K562 (cell line): ENCODE measurements around the gene SLC24A3. TPM values are rescaled to one million over a fixed set of nuclear protein-coding genes. Genes with fewer than 3 reads are reported as not detected.

Experiments used
- ATAC-seq: fragments of 200-7000 bp; cut with Tn5 transposase; 3 replicates; pipeline ENCODE4 v1.9.1; 2020; ENCODE audit warnings: moderate library complexity
- BruUV-seq: library from RNA; stranded (reverse); fragments of 400-500 nt; replicated peaks from 2 replicates; lab custom pipeline; 2021; lab: Mats Ljungman, UMichigan
- CTCF ChIA-PET: fragments of 300-600 bp; formaldehyde crosslinking; extraction: SDS; loops from one replicate; lab custom pipeline; 2021; ENCODE audit warnings: low intra/inter-chr PET ratio; lab: Yijun Ruan, JAX
- POLR2A ChIA-PET: fragments of 300-600, 350-650 bp; sonication (Branson Sonifier 250); formaldehyde crosslinking; extraction: SDS; loops from one replicate; lab custom pipeline; 2021; ENCODE audit warnings: antibody characterized with exemption, inconsistent platforms; lab: Yijun Ruan, JAX
- DNase-seq, 4 experiments: peaks; one replicate each; pipeline versions ENCODE4 v3.0.0 to v3.0.0-alpha.2; 2011 to 2018; ENCODE audit warnings: low spot score in 3 of 4, mixed read lengths in 3 of 4; ENCODE audit errors: extremely low read depth in 1 of 4
- FAIRE-seq: peaks from 2 replicates; lab custom pipeline; 2011; peaks lifted over from hg19 to GRCh38; lab: Jason Lieb, UNC
- H2AFZ ChIP-seq: 2 replicates; pipeline ENCODE4 v1.6.0; 2011; ENCODE audit warnings: low read depth, low read length, control low read depth, inconsistent platforms
- H3K27ac ChIP-seq: fragments of 200-600 bp; 3 replicates; pipeline ENCODE4 v1.8.0; 2011; ENCODE audit warnings: low read depth, mild to moderate bottlenecking, control low read depth, inconsistent platforms, low read length, moderate library complexity, mixed read lengths; ENCODE audit errors: extremely low read depth
- H3K27me3 ChIP-seq, 2 experiments: fragments of 300-600 bp in 1 of 2; 2 replicates in 1 of 2; 3 replicates in 1 of 2; pipeline versions ENCODE4 v1.6.0 to v1.8.0; 2011; ENCODE audit warnings: inconsistent platforms in 2 of 2, low read length in 2 of 2, mild to moderate bottlenecking in 1 of 2, mixed read lengths in 1 of 2, moderate library complexity in 1 of 2; ENCODE audit not compliant: control insufficient read depth in 2 of 2, insufficient read depth in 2 of 2
- H3K36me3 ChIP-seq: fragments of 300-600 bp; 3 replicates; pipeline ENCODE4 v1.8.0; 2011; ENCODE audit warnings: mild to moderate bottlenecking, low read length, inconsistent platforms; ENCODE audit not compliant: control insufficient read depth, insufficient read depth
- H3K4me1 ChIP-seq, 2 experiments: fragments of 200-600 bp in 1 of 2; replicated peaks in 1 of 2; 2 replicates in 1 of 2; 3 replicates in 1 of 2; pipeline versions ENCODE4 v1.5.1 to v1.8.0; 2011; ENCODE audit warnings: inconsistent platforms in 2 of 2, low read length in 2 of 2, mild to moderate bottlenecking in 1 of 2, mixed read lengths in 1 of 2, moderate library complexity in 1 of 2; ENCODE audit not compliant: control insufficient read depth in 2 of 2, insufficient read depth in 2 of 2
- H3K4me2 ChIP-seq: 2 replicates; pipeline ENCODE4 v1.6.1; 2011; ENCODE audit warnings: low read length, control low read depth, inconsistent platforms, mixed read lengths; ENCODE audit not compliant: insufficient read depth
- H3K4me3 ChIP-seq: fragments of 200-600 bp; sonication (generic), shearing (Covaris generic); 2 replicates; pipeline ENCODE4 v1.5.1; 2016; ENCODE audit warnings: control low read depth, inconsistent platforms
- H3K79me2 ChIP-seq: fragments of 200-600 bp; 3 replicates; pipeline ENCODE4 v1.8.0; 2011; ENCODE audit warnings: low read length, inconsistent platforms; ENCODE audit not compliant: control insufficient read depth, insufficient read depth
- H3K9ac ChIP-seq, 2 experiments: 2 replicates each; pipeline versions ENCODE4 v1.6.0 to v1.6.1; 2011; ENCODE audit warnings: low read depth in 2 of 2, low read length in 2 of 2, control low read depth in 1 of 2, inconsistent platforms in 1 of 2, mild to moderate bottlenecking in 1 of 2, mixed read lengths in 1 of 2; ENCODE audit not compliant: insufficient read depth in 1 of 2
- H3K9me1 ChIP-seq: one replicate; pipeline ENCODE4 v1.6.0; 2011; ENCODE audit warnings: inconsistent platforms, mild to moderate bottlenecking, low read length, moderate library complexity; ENCODE audit not compliant: control insufficient read depth, insufficient read depth
- H3K9me3 ChIP-seq: replicated peaks from 2 replicates; pipeline ENCODE4 v1.5.1; 2011; ENCODE audit warnings: low read depth, low read length, inconsistent platforms; ENCODE audit not compliant: control insufficient read depth, insufficient read depth
- H4K20me1 ChIP-seq: replicated peaks from 2 replicates; pipeline ENCODE4 v1.6.1; 2011; ENCODE audit warnings: low read length, inconsistent platforms, mixed read lengths; ENCODE audit not compliant: control insufficient read depth, insufficient read depth
- ATF7 ChIP-seq: fragments of 450-650 bp; IDR thresholded peaks from 2 replicates; pipeline ENCODE4 v1.7.1; 2014; ENCODE audit warnings: mild to moderate bottlenecking, moderate library complexity
- BCLAF1 ChIP-seq, 2 experiments: fragments of 450-650 bp in 1 of 2; IDR thresholded peaks; 2 replicates each; pipeline ENCODE4 v1.6.1; 2011 to 2017; ENCODE audit warnings: low read depth in 2 of 2, antibody characterized with exemption in 1 of 2, borderline replicate concordance in 1 of 2, low read length in 1 of 2, mild to moderate bottlenecking in 1 of 2, mixed read lengths in 1 of 2; ENCODE audit not compliant: control insufficient read depth in 1 of 2
- BRCA1 ChIP-seq, 2 experiments: fragments of 450-650 bp in 1 of 2; sonication (generic) in 1 of 2; formaldehyde crosslinking in 1 of 2; IDR thresholded peaks; 2 replicates each; pipeline versions ENCODE4 v1.5.0 to v1.6.1; 2017 to 2020; ENCODE audit warnings: mild to moderate bottlenecking in 1 of 2, missing genetic modification reagents in 1 of 2
- CHD2 ChIP-seq: IDR thresholded peaks from 2 replicates; pipeline ENCODE4 v1.6.1; 2011; ENCODE audit warnings: low read depth, low read length
- E2F8 ChIP-seq: fragments of 450-650 bp; IDR thresholded peaks from 2 replicates; pipeline ENCODE4 v1.7.1; 2018; ENCODE audit warnings: mild to moderate bottlenecking, low read depth; ENCODE audit not compliant: partially characterized antibody
- ETV6 ChIP-seq, 3 experiments: fragments of 150-350 bp in 1 of 3; sonication (generic) in 1 of 3; formaldehyde crosslinking in 1 of 3; IDR thresholded peaks; 2 replicates each; pipeline versions ENCODE4 v1.6.1 to v1.8.0; 2014 to 2022; ENCODE audit warnings: borderline replicate concordance in 2 of 3, low read depth in 2 of 3, antibody characterized with exemption in 1 of 3, low read length in 1 of 3, mild to moderate bottlenecking in 1 of 3, missing genetic modification reagents in 1 of 3
- GABPB1 ChIP-seq: sonication (generic); formaldehyde crosslinking; IDR thresholded peaks from 2 replicates; pipeline ENCODE4 v1.8.0; 2022; ENCODE audit warnings: mild to moderate bottlenecking, missing genetic modification reagents
- ILF3 ChIP-seq: fragments of 450-650 bp; IDR thresholded peaks from 2 replicates; pipeline ENCODE4 v1.6.1; 2018; ENCODE audit warnings: antibody characterized with exemption, mild to moderate bottlenecking, moderate library complexity, borderline replicate concordance
- MAZ ChIP-seq, 2 experiments: fragments of 450-650 bp in 1 of 2; sonication (generic) in 1 of 2; formaldehyde crosslinking; IDR thresholded peaks in 1 of 2; conservative IDR thresholded peaks in 1 of 2; 2 replicates each; pipeline versions ENCODE4 v1.4.0 to v1.5.0; 2020; ENCODE audit warnings: mild to moderate bottlenecking in 1 of 2, missing genetic modification reagents in 1 of 2
- MTA3 ChIP-seq: fragments of 450-650 bp; formaldehyde crosslinking; IDR thresholded peaks from 2 replicates; pipeline ENCODE4 v1.6.1; 2017; ENCODE audit warnings: mild to moderate bottlenecking, borderline replicate concordance
- MTF1 ChIP-seq: fragments of 250-450 bp; sonication (Bioruptor Pico); IDR thresholded peaks from 2 replicates; pipeline ENCODE4 v1.9.0; 2021; ENCODE audit warnings: moderate library complexity, mild to moderate bottlenecking, inconsistent platforms, borderline replicate concordance
- NR2F6 ChIP-seq: fragments of 450-650 bp; formaldehyde crosslinking; IDR thresholded peaks from 2 replicates; pipeline ENCODE4 v1.4.0; 2020; ENCODE audit warnings: mild to moderate bottlenecking
- PHF8 ChIP-seq: fragments of 200-600 bp; sonication (generic); IDR thresholded peaks from 2 replicates; pipeline ENCODE4 v1.6.1; 2012; ENCODE audit warnings: mixed run types, mild to moderate bottlenecking, inconsistent platforms, low read length, moderate library complexity, borderline replicate concordance
- RAD51 ChIP-seq: fragments of 450-650 bp; IDR thresholded peaks from 2 replicates; pipeline ENCODE4 v1.7.1; 2016; ENCODE audit warnings: low read depth, mild to moderate bottlenecking, borderline replicate concordance
- ZNF696 ChIP-seq: fragments of 250-450 bp; sonication (Bioruptor Pico); conservative IDR thresholded peaks from 2 replicates; pipeline ENCODE4 v1.4.0; 2020; ENCODE audit warnings: mild to moderate bottlenecking, moderate library complexity
- ZNF717 ChIP-seq: fragments of 250-450 bp; sonication (Bioruptor Pico); IDR thresholded peaks from 2 replicates; pipeline ENCODE4 v1.5.0; 2021
- WGBS: fragments of 100-300 bp; shearing (Covaris generic); methylation state at CpG from one replicate; pipeline ENCODE4 v1.1.6; 2016; ENCODE audit warnings: low coverage, mixed read lengths; ENCODE audit not compliant: insufficient coverage; ENCODE audit errors: missing lambda C conversion rate; 5-methylcytosine and 5-hydroxymethylcytosine counted together
- in situ Hi-C: fragments of 300-500 bp; cut with MboI; formaldehyde crosslinking; loops from 4 replicates; pipeline ENCODE4 v1.15.0; 2018; ENCODE audit warnings: inconsistent platforms, mixed read lengths
- intact Hi-C: fragments of 100-400 bp; cut with micrococcal nuclease; formaldehyde crosslinking; loops from 2 replicates; pipeline ENCODE4 v1.14.2; 2022
- polyA plus RNA-seq, 8 experiments: library from polyadenylated mRNA; depleted of rRNA in 4 of 8; stranded (reverse) in 5 of 8; unstranded in 3 of 8; fragments of >200 nt; fragmentation: Nextera tagmentation in 2 of 8; fragmentation: Illumina TruSeq in 1 of 8; extraction: Ambion mirVana in 2 of 8; extraction: Trizol in 1 of 8; gene quantifications; 2 replicates each; pipeline versions ENCODE4 v1.2.1 to v1.2.3, GENCODE V29; 2011 to 2014; ENCODE audit warnings: inconsistent platforms in 1 of 8, missing spikeins in 1 of 8
- total RNA-seq, 7 experiments: library from RNA; depleted of rRNA in 6 of 7; stranded (reverse); fragments of >200 nt in 6 of 7; fragmentation: Illumina TruSeq in 2 of 7; extraction: Trizol in 2 of 7; gene quantifications; 2 replicates each; pipeline versions ENCODE4 v1.2.1 to v1.2.3, GENCODE V29; 2011 to 2021; ENCODE audit warnings: low replicate concordance in 1 of 7

SLC24A3 gene
- total and polyA plus RNA-seq, 9 of the 15 experiments (the other 6 are each of a cell fraction or from before 2014, with no cell fraction given) = not detected

GRCh38 chr20:19392344-19393130 is 180.1 kb downstream of the SLC24A3 start:
- CTCF ChIA-PET = no interaction called here
- ATAC-seq = no peak
- Histone ChIP-seq H3K4me2 (no peak overlapping the region), H3K9ac (no peak overlapping the region), H3K27ac (no peak overlapping the region), H3K36me3 (no peaks in the 10 kb centered on the region), H3K79me2 (no peaks in the 10 kb centered on the region), H3K4me1 (no peaks in the 10 kb centered on the region), H4K20me1 (no peaks in the 10 kb centered on the region), H3K9me3 (no peaks in the 10 kb centered on the region), H3K27me3 (no peaks in the 10 kb centered on the region), H3K4me3 (no peak overlapping the region), H2AFZ (no peak overlapping the region), H3K9me1 (no peaks in the 10 kb centered on the region)
- in situ Hi-C loops = no loop called here
- FAIRE-seq = no peak
- intact Hi-C loops = no loop called here
- DNase-seq = no peak
- BruUV-seq = no TSS peak
- POLR2A ChIA-PET = no interaction called here
- 4% methylated on average over 2 of the region's 2 CpGs for WGBS
- no peak for TF ChIP-seq ZNF717 (CRISPR knock-in tag)
- TF ChIP-seq MTA3 = no peak
- no peak for TF ChIP-seq ILF3
- no peak for TF ChIP-seq GABPB1 (CRISPR knock-in tag)
- no peak for TF ChIP-seq CHD2
- no peak for TF ChIP-seq BCLAF1 (IDR thresholded peaks at IDR 0.05; ENCODE audit: borderline replicate concordance in 1 of 2, control insufficient read depth in 1 of 2, low read depth in 2 of 2, low read length in 1 of 2)
- TF ChIP-seq E2F8 = no peak
- no peak for TF ChIP-seq MTF1 (CRISPR knock-in tag)
- TF ChIP-seq ATF7 = no peak
- TF ChIP-seq RAD51 = no peak
- TF ChIP-seq BRCA1 (IDR thresholded peaks at IDR 0.05) = no peak
- no peak for TF ChIP-seq BRCA1 (CRISPR knock-in tag; IDR thresholded peaks at IDR 0.05)
- TF ChIP-seq NR2F6 (CRISPR knock-in tag) = no peak
- no peak for TF ChIP-seq MAZ (CRISPR knock-in tag; conservative IDR thresholded peaks at IDR 0.05 in 1 of 2, IDR thresholded peaks at IDR 0.05 in 1 of 2)
- TF ChIP-seq PHF8 = no peak
- TF ChIP-seq ZNF696 (CRISPR knock-in tag) = no peak
- TF ChIP-seq ETV6 (IDR thresholded peaks at IDR 0.05; ENCODE audit: borderline replicate concordance in 1 of 2, low read depth in 2 of 2, low read length in 1 of 2) = no peak
- TF ChIP-seq ETV6 (CRISPR knock-in tag; IDR thresholded peaks at IDR 0.05; ENCODE audit: borderline replicate concordance) = no peak
